Epithelial cell of esophagus (primary cell): ENCODE measurements around the gene CDO1.

Experiments
- DNase-seq: peaks from one replicate; pipeline ENCODE4 v3.0.0; 2010; ENCODE audit warnings: low read depth
- H3K4me3 ChIP-seq: 2 replicates; pipeline ENCODE4 v1.5.1; 2011; ENCODE audit warnings: mild to moderate bottlenecking, low read length, control low read depth
- TF ChIP-seq, protein P1 (sequence below): IDR thresholded peaks from 2 replicates; pipeline ENCODE4 v1.5.1; 2011; ENCODE audit warnings: low read depth, mild to moderate bottlenecking, low read length, control low read depth, inconsistent platforms; ENCODE audit not compliant: insufficient read depth; ENCODE audit errors: missing control alignments

CDO1 gene

GRCh38 chr5:115842952-115843351 is 26.5 kb upstream of the CDO1 start:
- DNase-seq = no peak
- H3K4me3 ChIP-seq = peak overlapping the region; percentile 82
- TF ChIP-seq, protein P1, sequence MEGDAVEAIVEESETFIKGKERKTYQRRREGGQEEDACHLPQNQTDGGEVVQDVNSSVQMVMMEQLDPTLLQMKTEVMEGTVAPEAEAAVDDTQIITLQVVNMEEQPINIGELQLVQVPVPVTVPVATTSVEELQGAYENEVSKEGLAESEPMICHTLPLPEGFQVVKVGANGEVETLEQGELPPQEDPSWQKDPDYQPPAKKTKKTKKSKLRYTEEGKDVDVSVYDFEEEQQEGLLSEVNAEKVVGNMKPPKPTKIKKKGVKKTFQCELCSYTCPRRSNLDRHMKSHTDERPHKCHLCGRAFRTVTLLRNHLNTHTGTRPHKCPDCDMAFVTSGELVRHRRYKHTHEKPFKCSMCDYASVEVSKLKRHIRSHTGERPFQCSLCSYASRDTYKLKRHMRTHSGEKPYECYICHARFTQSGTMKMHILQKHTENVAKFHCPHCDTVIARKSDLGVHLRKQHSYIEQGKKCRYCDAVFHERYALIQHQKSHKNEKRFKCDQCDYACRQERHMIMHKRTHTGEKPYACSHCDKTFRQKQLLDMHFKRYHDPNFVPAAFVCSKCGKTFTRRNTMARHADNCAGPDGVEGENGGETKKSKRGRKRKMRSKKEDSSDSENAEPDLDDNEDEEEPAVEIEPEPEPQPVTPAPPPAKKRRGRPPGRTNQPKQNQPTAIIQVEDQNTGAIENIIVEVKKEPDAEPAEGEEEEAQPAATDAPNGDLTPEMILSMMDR = no peak

- DNase-seq = no peak
- H3K4me3 ChIP-seq = peak overlapping the region; percentile 82
- TF ChIP-seq, protein P1 = no peak
Observed at GRCh38 chr5:115842089-115842935, 25.9 kb upstream of the CDO1 start.

DNA sequence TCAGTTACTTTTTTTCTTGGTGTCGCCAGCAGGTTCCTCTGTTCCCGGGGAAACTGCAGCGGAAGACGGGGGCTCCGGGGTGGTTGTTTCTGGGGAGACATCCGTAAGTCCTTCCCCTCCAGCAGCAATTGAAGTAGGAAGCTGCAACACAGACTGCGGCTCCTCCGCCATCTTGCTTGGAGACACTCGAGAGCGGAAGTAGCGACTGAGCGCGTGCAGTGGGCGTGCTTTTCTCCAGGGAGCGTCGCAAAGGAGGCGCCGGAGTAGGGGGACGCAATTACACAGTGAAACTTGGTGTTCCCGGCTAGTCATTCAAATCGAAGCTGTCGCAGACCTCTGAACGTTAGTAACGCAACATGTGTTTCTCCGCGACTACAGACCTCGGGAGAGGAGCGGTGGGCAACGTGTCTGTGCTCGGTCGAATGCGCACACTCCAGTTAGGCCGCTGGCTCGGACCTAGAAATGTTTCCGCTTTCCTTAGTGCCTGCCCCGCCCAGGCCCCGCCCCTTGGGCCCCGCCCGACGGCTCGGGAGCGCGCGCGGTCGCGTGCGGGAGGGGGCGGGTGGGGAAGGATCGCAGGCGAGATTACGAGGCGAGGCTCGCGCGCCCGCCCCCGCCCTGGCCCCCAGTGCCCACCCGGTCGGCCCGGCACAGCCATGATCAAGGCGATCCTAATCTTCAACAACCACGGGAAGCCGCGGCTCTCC is 25.1 kb upstream of the CDO1 start, which contains the start of the genes AP3S1 and ATG12:
Gene AP3S1 (plus strand): TSS at position 554 of the 707 bp plus-strand sequence. CDS start 103 bp downstream, at position 657.
Gene ATG12 (minus strand): TSS at position 184 of the 707 bp plus-strand sequence. CDS start 13 bp downstream, at position 171.
- TF ChIP-seq, protein P1 = peak; percentile 4
- peak; percentile 94 for DNase-seq
- peak within 1 kb of the TSS; percentile 82 for H3K4me3 ChIP-seq

- TF ChIP-seq, protein P1 = no peak
- no peak for DNase-seq
- peak overlapping the region; percentile 82 for H3K4me3 ChIP-seq
Observed at GRCh38 chr5:115840873-115841272, 24.4 kb upstream of the CDO1 start.

DNA sequence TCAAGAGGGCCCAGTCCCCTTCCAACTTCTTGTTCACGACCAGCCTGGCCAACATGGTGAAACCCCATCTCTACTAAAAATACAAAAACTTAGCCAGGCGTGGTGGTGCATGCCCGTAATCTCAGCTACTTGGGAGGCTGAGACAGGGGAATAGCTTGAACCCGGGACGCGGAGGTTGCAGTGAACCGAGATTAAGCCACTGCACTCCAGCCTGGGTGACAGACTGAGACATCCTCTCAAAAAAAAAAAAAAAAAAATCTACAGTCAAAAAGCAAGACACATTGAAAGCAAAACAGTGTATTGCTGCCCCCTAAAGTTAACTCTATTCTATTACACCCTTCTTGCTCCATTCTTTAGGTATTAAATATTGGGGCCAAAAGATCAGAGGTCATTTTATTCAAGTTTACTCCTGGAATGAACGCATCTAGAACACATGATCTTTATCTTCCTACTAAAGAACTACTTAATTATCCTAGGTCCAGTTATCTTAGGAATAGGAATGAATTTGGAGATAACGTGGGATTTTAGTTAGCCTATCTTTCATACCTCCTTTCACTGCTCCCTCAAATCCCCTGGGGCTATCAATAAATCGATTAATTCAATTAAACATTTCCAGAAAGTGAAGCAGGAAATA is 22.5 kb upstream of the CDO1 start:
- TF ChIP-seq, protein P1 = peak; percentile 51
- DNase-seq = peak; percentile 58
- no peak overlapping the region for H3K4me3 ChIP-seq

DNA sequence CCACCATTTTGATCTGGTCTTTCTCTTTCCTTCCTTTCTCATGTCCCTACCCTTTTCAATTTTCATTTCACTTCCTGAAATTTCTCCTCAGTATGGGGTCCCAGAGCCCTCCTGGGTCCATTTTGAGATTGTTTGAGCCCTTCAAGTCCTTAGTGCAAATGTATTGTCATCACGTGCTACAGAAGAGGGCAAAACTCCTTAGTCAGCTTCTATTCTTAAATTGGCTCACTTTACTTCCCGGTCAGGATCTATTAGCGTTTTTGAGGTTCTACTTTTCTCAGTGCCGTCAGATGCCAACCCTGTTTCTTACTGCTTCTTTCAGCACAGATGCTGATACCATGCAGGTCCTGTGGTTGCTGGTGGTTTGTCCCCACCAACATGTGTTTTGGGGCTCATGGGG is 19.0 kb upstream of the CDO1 start:
- TF ChIP-seq, protein P1 = no peak
- no peak for DNase-seq
- H3K4me3 ChIP-seq = no peak overlapping the region
